ENCODE data around the gene COG4. TPM values are rescaled to one million over a fixed set of nuclear protein-coding genes. Genes with fewer than 3 reads are reported as not detected.

COG4 gene
- total RNA-seq, 1 experiment from 2014 or later, result 54.2 TPM

DNA sequence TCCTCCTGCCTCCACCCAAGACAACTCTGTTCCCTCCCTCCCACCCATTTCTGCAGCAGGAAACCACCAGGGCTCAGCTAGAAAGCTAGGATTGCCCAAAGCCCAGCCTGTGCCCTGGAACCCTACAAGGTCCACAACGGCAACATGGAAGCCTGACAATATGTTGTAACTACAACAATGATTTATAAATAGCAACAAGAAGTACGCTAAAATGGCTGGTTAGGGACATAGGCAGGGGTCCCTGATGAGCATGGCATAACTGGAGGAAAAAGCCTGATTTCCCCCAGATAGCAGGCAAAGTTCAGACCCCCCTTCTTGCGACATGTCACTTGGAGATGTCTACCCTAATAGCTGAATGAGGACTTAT is 91.0 kb downstream of the COG4 start:
- no peaks in the 10 kb centered on the region for H4K20me1 ChIP-seq (ENCODE audit: insufficient read depth)
- ChIA-PET POLR2A (no interaction called here), RAD21 (ENCODE audit: low non-redundant PET in 1 of 2, low total read pairs in 2 of 2, uncharacterized antibody in 2 of 2, unreplicated experiment in 2 of 2) (no interaction called here), CTCF (interaction anchor here (1.1 kb wide), 1 partner anchor 21 kb away, joined by 3 read pairs; no protein-coding TSS in a partner anchor)
- TF ChIP-seq SP1 (IDR thresholded peaks at IDR 0.05; ENCODE audit: low read depth) (no peak), RAD21 (IDR thresholded peaks at IDR 0.05; ENCODE audit: low read depth) (no peak), SIN3A (IDR thresholded peaks at IDR 0.05; ENCODE audit: low read depth) (no peak), EGR1 (IDR thresholded peaks at IDR 0.05; ENCODE audit: low read depth) (no peak), POLR2AphosphoS5 (IDR thresholded peaks at IDR 0.05; ENCODE audit: low read depth, low read length) (no peak), SRF (IDR thresholded peaks at IDR 0.05; ENCODE audit: low read depth) (no peak), EZH2phosphoT487 (IDR thresholded peaks at IDR 0.05; ENCODE audit: borderline replicate concordance) (no peak)
- no peaks in the 10 kb centered on the region for H3K36me3 ChIP-seq (ENCODE audit: control insufficient read depth in 1 of 2, insufficient read depth in 2 of 2, low read length in 2 of 2)
- no peak overlapping the region for H3K4me3 ChIP-seq (replicated peaks in 1 of 2; ENCODE audit: low read depth in 1 of 2, low read length in 2 of 2)
- intact Hi-C loops (cut with micrococcal nuclease), result no loop called here
- H3K27ac ChIP-seq (ENCODE audit: low read depth, low read length), result no peak overlapping the region
- H3K9me3 ChIP-seq (ENCODE audit: control insufficient read depth in 1 of 2, insufficient read depth in 1 of 2, low read depth in 1 of 2, low read length in 2 of 2), result no peaks in the 10 kb centered on the region
- H3K4me2 ChIP-seq (ENCODE audit: low read length), result no peak overlapping the region
- no peak overlapping the region for H2AFZ ChIP-seq (ENCODE audit: low read depth, low read length, poor library complexity, severe bottlenecking)
- H3K79me2 ChIP-seq (ENCODE audit: insufficient read depth, low read length), result peaks cover 6% of the 10 kb centered on the region
- DNase-seq (ENCODE audit: low read depth, low spot score) (no peak), ATAC-seq (no peak)
- H3K9ac ChIP-seq (ENCODE audit: low read length), result no peak overlapping the region
- no peaks in the 10 kb centered on the region for H3K27me3 ChIP-seq (ENCODE audit: insufficient read depth, low read length)
- no peaks in the 10 kb centered on the region for H3K9me2 ChIP-seq (ENCODE audit: insufficient read depth)
- BruUV-seq (replicated peaks), result no TSS peak
- H3K4me1 ChIP-seq (ENCODE audit: control insufficient read depth in 1 of 2, insufficient read depth in 2 of 2, low read length in 2 of 2), result peaks cover 53 to 73% of the 10 kb centered on the region in 2 experiments

DNA sequence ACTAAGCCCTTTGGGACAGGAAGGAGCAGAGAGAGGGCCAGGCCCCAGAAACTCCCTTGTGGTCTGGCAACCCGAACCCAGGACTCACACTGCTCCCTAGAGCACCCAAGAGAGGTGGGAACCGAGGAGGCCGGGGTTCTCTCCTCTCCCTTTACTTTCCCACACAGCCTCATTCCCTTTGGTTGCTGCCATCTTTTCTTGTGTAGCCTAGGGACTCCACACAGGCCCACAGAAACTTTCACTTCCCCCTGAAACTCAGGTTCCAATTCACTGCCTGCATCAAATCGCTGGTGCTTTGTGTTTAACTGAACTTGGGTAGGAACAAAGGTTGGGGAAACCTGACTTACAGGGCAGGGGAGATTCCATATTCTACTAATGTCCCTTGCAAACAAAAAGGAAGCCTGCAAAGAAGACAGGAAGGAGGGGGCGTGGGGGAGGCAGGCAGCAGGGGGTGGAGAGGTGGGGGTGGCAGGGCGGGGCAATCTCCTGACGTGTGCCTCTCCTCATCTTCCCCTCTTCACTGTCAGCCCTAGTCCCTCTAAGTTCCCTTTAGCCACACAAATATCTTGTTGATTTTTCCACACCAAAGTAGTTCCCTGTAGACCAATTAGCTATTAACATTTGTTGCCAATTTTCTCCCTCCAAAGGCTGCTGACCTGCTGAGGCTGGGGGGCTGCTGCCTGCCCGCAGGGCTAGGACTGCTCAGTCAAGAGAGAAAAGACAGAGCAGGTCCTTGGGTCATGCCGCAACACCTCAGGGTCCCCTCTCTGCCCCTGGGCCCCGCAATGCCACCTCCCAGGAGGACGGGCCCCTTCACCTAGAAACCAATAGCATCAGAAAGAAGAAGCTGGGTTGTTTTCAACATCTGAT is 92.5 kb downstream of the COG4 start:
- ChIA-PET RAD21 (ENCODE audit: low non-redundant PET in 1 of 2, low total read pairs in 2 of 2, uncharacterized antibody in 2 of 2, unreplicated experiment in 2 of 2) (interaction anchor here in 1 of 2 experiments (0.6 kb wide), 1 partner anchor 21 kb away, joined by 6 read pairs; no protein-coding TSS in a partner anchor), CTCF (no interaction called here), POLR2A (no interaction called here)
- ATAC-seq (no peak), DNase-seq (ENCODE audit: low read depth, low spot score) (no peak)
- Histone ChIP-seq H3K9ac (ENCODE audit: low read length) (peak overlapping the region; percentile 32), H2AFZ (ENCODE audit: low read depth, low read length, poor library complexity, severe bottlenecking) (no peak overlapping the region), H3K36me3 (ENCODE audit: control insufficient read depth in 1 of 2, insufficient read depth in 2 of 2, low read length in 2 of 2) (no peaks in the 10 kb centered on the region), H3K4me3 (replicated peaks in 1 of 2; ENCODE audit: low read depth in 1 of 2, low read length in 2 of 2) (no peak overlapping the region), H3K9me3 (ENCODE audit: control insufficient read depth in 1 of 2, insufficient read depth in 1 of 2, low read depth in 1 of 2, low read length in 2 of 2) (no peaks in the 10 kb centered on the region), H4K20me1 (ENCODE audit: insufficient read depth) (no peaks in the 10 kb centered on the region), H3K4me2 (ENCODE audit: low read length) (peak overlapping the region; percentile 52), H3K27me3 (ENCODE audit: insufficient read depth, low read length) (no peaks in the 10 kb centered on the region), H3K4me1 (ENCODE audit: control insufficient read depth in 1 of 2, insufficient read depth in 2 of 2, low read length in 2 of 2) (peaks cover 40 to 64% of the 10 kb centered on the region in 2 experiments), H3K27ac (ENCODE audit: low read depth, low read length) (peak overlapping the region; percentile 49; the same call in 1 of the 2 replicates), H3K9me2 (ENCODE audit: insufficient read depth) (no peaks in the 10 kb centered on the region), H3K79me2 (ENCODE audit: insufficient read depth, low read length) (peaks cover 6% of the 10 kb centered on the region)
- TF ChIP-seq, protein P1, sequence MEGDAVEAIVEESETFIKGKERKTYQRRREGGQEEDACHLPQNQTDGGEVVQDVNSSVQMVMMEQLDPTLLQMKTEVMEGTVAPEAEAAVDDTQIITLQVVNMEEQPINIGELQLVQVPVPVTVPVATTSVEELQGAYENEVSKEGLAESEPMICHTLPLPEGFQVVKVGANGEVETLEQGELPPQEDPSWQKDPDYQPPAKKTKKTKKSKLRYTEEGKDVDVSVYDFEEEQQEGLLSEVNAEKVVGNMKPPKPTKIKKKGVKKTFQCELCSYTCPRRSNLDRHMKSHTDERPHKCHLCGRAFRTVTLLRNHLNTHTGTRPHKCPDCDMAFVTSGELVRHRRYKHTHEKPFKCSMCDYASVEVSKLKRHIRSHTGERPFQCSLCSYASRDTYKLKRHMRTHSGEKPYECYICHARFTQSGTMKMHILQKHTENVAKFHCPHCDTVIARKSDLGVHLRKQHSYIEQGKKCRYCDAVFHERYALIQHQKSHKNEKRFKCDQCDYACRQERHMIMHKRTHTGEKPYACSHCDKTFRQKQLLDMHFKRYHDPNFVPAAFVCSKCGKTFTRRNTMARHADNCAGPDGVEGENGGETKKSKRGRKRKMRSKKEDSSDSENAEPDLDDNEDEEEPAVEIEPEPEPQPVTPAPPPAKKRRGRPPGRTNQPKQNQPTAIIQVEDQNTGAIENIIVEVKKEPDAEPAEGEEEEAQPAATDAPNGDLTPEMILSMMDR (IDR thresholded peaks at IDR 0.05 in 2 of 3, conservative IDR thresholded peaks at IDR 0.05 in 1 of 3; ENCODE audit: borderline replicate concordance in 1 of 3, insufficient read depth in 1 of 3, low read depth in 2 of 3, low read length in 2 of 3), result no peak
- no peak for TF ChIP-seq EZH2phosphoT487 (IDR thresholded peaks at IDR 0.05; ENCODE audit: borderline replicate concordance)
- 0 out of 2 replicates have a peak, but pooled peaks have one; percentile 38 for TF ChIP-seq EGR1 (IDR thresholded peaks at IDR 0.05; ENCODE audit: low read depth)
- no TSS peak for BruUV-seq (replicated peaks)
- intact Hi-C loops (cut with micrococcal nuclease), result no loop called here
